Activated T-cell treated with anti-CD3 and anti-CD28 coated beads, Interleukin-2, amount 50 U/mL, for 72 hours (primary cell): ENCODE data around the gene KLK15. TPM values are rescaled to one million over a fixed set of nuclear protein-coding genes. Genes with fewer than 3 reads are reported as not detected.

Source experiments
- ATAC-seq, 2 donors: fragments of 150-1000 bp; cut with Tn5 transposase; replicated peaks in 1 of 2; 2 replicates each; pipeline ENCODE4 v1.10.0; 2021; ENCODE audit warnings: moderate library complexity in 2 of 2, mild to moderate bottlenecking in 1 of 2
- DNase-seq, 2 donors: peaks; one replicate each; pipeline ENCODE4 v3.0.0; 2021 to 2022; ENCODE audit warnings: mixed read lengths in 1 of 2
- H3K27ac Mint-ChIP-seq: one replicate; pipeline ENCODE4 v1.8.0; 2022; ENCODE audit warnings: mild to moderate bottlenecking, moderate library complexity, mixed read lengths
- H3K27me3 Mint-ChIP-seq: one replicate; pipeline ENCODE4 v1.8.0; 2022; ENCODE audit warnings: low read depth, mixed read lengths
- H3K36me3 Mint-ChIP-seq, 2 donors: one replicate each; pipeline ENCODE4 v1.8.0; 2022; ENCODE audit warnings: mixed read lengths in 2 of 2, mild to moderate bottlenecking in 1 of 2; ENCODE audit not compliant: insufficient read depth in 2 of 2
- H3K4me1 Mint-ChIP-seq: one replicate; pipeline ENCODE4 v1.8.0; 2022; ENCODE audit warnings: low read depth, mixed read lengths
- H3K4me3 Mint-ChIP-seq, 2 donors: one replicate each; pipeline ENCODE4 v1.8.0; 2022; ENCODE audit warnings: mild to moderate bottlenecking in 2 of 2, mixed read lengths in 2 of 2, moderate library complexity in 2 of 2
- H3K9me3 Mint-ChIP-seq, 2 donors: one replicate each; pipeline ENCODE4 v1.8.0; 2022; ENCODE audit warnings: mixed read lengths in 2 of 2
- total RNA-seq, 2 donors: library from RNA; stranded (reverse); gene quantifications; one replicate each; pipeline ENCODE4 v1.2.3, GENCODE V29; 2022

The KLK15 gene
- total RNA-seq, 2 donors from 2014 or later = not detected

- H3K27me3 Mint-ChIP-seq = peaks cover 73% of the 10 kb centered on the region
- no peak for DNase-seq
- H3K36me3 Mint-ChIP-seq = peaks cover 0 to 1% of the 10 kb centered on the region in 2 donors
- H3K9me3 Mint-ChIP-seq = no peaks in the 10 kb centered on the region
- H3K4me1 Mint-ChIP-seq = peaks cover 7% of the 10 kb centered on the region
- H3K27ac Mint-ChIP-seq = no peak overlapping the region
- no peak overlapping the region for H3K4me3 Mint-ChIP-seq
- no peak for ATAC-seq
Measured at GRCh38 chr19:50779504-50780457, 53.6 kb downstream of the KLK15 start.

- Mint-ChIP-seq H3K27me3 (peaks cover 73% of the 10 kb centered on the region), H3K27ac (no peak overlapping the region), H3K36me3 (peaks cover 0 to 1% of the 10 kb centered on the region in 2 donors), H3K9me3 (no peaks in the 10 kb centered on the region), H3K4me1 (peaks cover 7% of the 10 kb centered on the region), H3K4me3 (no peak overlapping the region)
- ATAC-seq (no peak), DNase-seq (no peak)
Measured at GRCh38 chr19:50778906-50779430, 54.4 kb downstream of the KLK15 start.

GRCh38 chr19:50777830-50778303, 55.5 kb downstream of the KLK15 start:
- Mint-ChIP-seq H3K27ac (no peak overlapping the region), H3K4me3 (no peak overlapping the region), H3K27me3 (peaks cover 66% of the 10 kb centered on the region), H3K9me3 (no peaks in the 10 kb centered on the region), H3K36me3 (peaks cover 0 to 1% of the 10 kb centered on the region in 2 donors), H3K4me1 (peaks cover 7% of the 10 kb centered on the region)
- no peak for ATAC-seq
- no peak for DNase-seq

- H3K4me1 Mint-ChIP-seq = peaks cover 7% of the 10 kb centered on the region
- ATAC-seq (no peak), DNase-seq (no peak)
- H3K36me3 Mint-ChIP-seq = peaks cover 0 to 1% of the 10 kb centered on the region in 2 donors
- no peaks in the 10 kb centered on the region for H3K9me3 Mint-ChIP-seq
- peaks cover 60% of the 10 kb centered on the region for H3K27me3 Mint-ChIP-seq
- H3K27ac Mint-ChIP-seq = no peak overlapping the region
- H3K4me3 Mint-ChIP-seq = no peak overlapping the region
Measured at GRCh38 chr19:50777261-50777660, 56.1 kb downstream of the KLK15 start.

- Mint-ChIP-seq H3K4me3 (no peak overlapping the region), H3K9me3 (no peaks in the 10 kb centered on the region), H3K4me1 (peaks cover 7% of the 10 kb centered on the region), H3K27ac (no peak overlapping the region), H3K27me3 (peaks cover 49% of the 10 kb centered on the region), H3K36me3 (peaks cover 0 to 1% of the 10 kb centered on the region in 2 donors)
- no peak for DNase-seq
- ATAC-seq = no peak
Measured at GRCh38 chr19:50776131-50776530, 57.2 kb downstream of the KLK15 start.

Other genes starting within 250 kb of the KLK15 start
- gene SYT3, start 193.7 kb downstream of the KLK15 start, total RNA-seq = under 1 TPM; 0.41 to 0.72 TPM
- gene C19orf81, start 184.1 kb downstream of the KLK15 start, total RNA-seq = 1 to 10 TPM; 5.1 to 5.7 TPM
- under 1 TPM in 1 of 2 donors, not detected in 1; 0.07 TPM for gene SHANK1, start 113.8 kb downstream of the KLK15 start, total RNA-seq
- 1 to 10 TPM; 2.0 to 3.4 TPM for gene CLEC11A, start 110.2 kb downstream of the KLK15 start, total RNA-seq
- not detected for gene GPR32, start 63.1 kb downstream of the KLK15 start, total RNA-seq
- not detected for gene ACP4, start 43.2 kb downstream of the KLK15 start, total RNA-seq
- gene KLK1, start 9.8 kb downstream of the KLK15 start, total RNA-seq = 1 to 10 TPM; 1.7 to 2.3 TPM
- gene KLK3, start 21.3 kb upstream of the KLK15 start, total RNA-seq = not detected
- gene KLK2, start 39.9 kb upstream of the KLK15 start, total RNA-seq = under 1 TPM in 1 of 2 donors, not detected in 1; 0.63 TPM
- gene KLK4, start 77.8 kb upstream of the KLK15 start, total RNA-seq = not detected
- gene KLK5, start 119.5 kb upstream of the KLK15 start, total RNA-seq = not detected
- not detected for gene KLK6, start 136.0 kb upstream of the KLK15 start, total RNA-seq
- not detected for gene KLK7, start 150.3 kb upstream of the KLK15 start, total RNA-seq
- not detected for gene KLK8, start 168.0 kb upstream of the KLK15 start, total RNA-seq
- not detected for gene KLK10, start 186.1 kb upstream of the KLK15 start, total RNA-seq
- not detected for gene KLK11, start 193.0 kb upstream of the KLK15 start, total RNA-seq
- gene KLK12, start 201.4 kb upstream of the KLK15 start, total RNA-seq = not detected
- gene KLK13, start 231.5 kb upstream of the KLK15 start, total RNA-seq = not detected
- 1 to 10 TPM in 1 of 2 donors, under 1 TPM in 1; 0.69 to 1.2 TPM for gene KLK14, start 249.3 kb upstream of the KLK15 start, total RNA-seq